Osteoblast (primary cell): ENCODE results near the gene MIPOL1. TPM values are rescaled to one million over a fixed set of nuclear protein-coding genes. Genes with fewer than 3 reads are reported as not detected.

Source experiments
- DNase-seq: peaks from one replicate; pipeline ENCODE4 v3.0.0; 2011; ENCODE audit warnings: low spot score, mixed read lengths; ENCODE audit not compliant: insufficient read length; ENCODE audit errors: missing footprints
- H2AFZ ChIP-seq: 2 replicates; pipeline ENCODE4 v1.6.0; 2011; ENCODE audit warnings: mild to moderate bottlenecking, low read length
- H3K27ac ChIP-seq: 2 replicates; pipeline ENCODE4 v1.5.1; 2011; ENCODE audit warnings: mild to moderate bottlenecking, low read depth, low read length, moderate library complexity
- H3K27me3 ChIP-seq: 2 replicates; pipeline ENCODE4 v1.6.0; 2012; ENCODE audit warnings: mild to moderate bottlenecking, control low read depth, inconsistent platforms, low read length, moderate library complexity; ENCODE audit not compliant: insufficient read depth
- H3K36me3 ChIP-seq: 2 replicates; pipeline ENCODE4 v1.5.1; 2011; ENCODE audit warnings: mild to moderate bottlenecking, low read length, control low read depth, moderate library complexity; ENCODE audit not compliant: insufficient read depth
- H3K4me1 ChIP-seq: 2 replicates; pipeline ENCODE4 v1.5.1; 2011; ENCODE audit warnings: mild to moderate bottlenecking, low read length, control low read depth, moderate library complexity; ENCODE audit not compliant: insufficient read depth
- H3K4me2 ChIP-seq: 2 replicates; pipeline ENCODE4 v1.6.0; 2011; ENCODE audit warnings: mild to moderate bottlenecking, low read length; ENCODE audit not compliant: insufficient read depth
- H3K4me3 ChIP-seq: fragments of 200-600 bp; sonication (generic); 3 replicates; pipeline ENCODE4 v1.5.1; 2012; ENCODE audit warnings: mild to moderate bottlenecking, low read length, inconsistent platforms; ENCODE audit not compliant: insufficient read depth
- H3K79me2 ChIP-seq: 2 replicates; pipeline ENCODE4 v1.6.0; 2012; ENCODE audit warnings: mild to moderate bottlenecking, low read length, control low read depth, inconsistent platforms; ENCODE audit not compliant: insufficient read depth
- H3K9me3 ChIP-seq: 2 replicates; pipeline ENCODE4 v1.5.1; 2011; ENCODE audit warnings: low read depth, low read length, control low read depth
- H4K20me1 ChIP-seq: 2 replicates; pipeline ENCODE4 v1.6.0; 2012; ENCODE audit warnings: mild to moderate bottlenecking, low read length, control low read depth; ENCODE audit not compliant: insufficient read depth
- total RNA-seq: library from RNA; depleted of rRNA; stranded (reverse); fragments of >200 nt; gene quantifications from 2 replicates; pipeline ENCODE4 v1.2.3, GENCODE V29; 2012
- TF ChIP-seq, protein P1 (sequence below): IDR thresholded peaks from 2 replicates; pipeline ENCODE4 v1.5.1; 2011; ENCODE audit warnings: mild to moderate bottlenecking, low read depth, low read length, moderate library complexity; ENCODE audit errors: extremely low read depth

MIPOL1 gene
- total RNA-seq, 1 donor: 9.0 TPM

GRCh38 chr14:37268788-37269187 lies 71.1 kb downstream of the MIPOL1 start:
- H2AFZ ChIP-seq: no peak overlapping the region
- TF ChIP-seq, protein P1, sequence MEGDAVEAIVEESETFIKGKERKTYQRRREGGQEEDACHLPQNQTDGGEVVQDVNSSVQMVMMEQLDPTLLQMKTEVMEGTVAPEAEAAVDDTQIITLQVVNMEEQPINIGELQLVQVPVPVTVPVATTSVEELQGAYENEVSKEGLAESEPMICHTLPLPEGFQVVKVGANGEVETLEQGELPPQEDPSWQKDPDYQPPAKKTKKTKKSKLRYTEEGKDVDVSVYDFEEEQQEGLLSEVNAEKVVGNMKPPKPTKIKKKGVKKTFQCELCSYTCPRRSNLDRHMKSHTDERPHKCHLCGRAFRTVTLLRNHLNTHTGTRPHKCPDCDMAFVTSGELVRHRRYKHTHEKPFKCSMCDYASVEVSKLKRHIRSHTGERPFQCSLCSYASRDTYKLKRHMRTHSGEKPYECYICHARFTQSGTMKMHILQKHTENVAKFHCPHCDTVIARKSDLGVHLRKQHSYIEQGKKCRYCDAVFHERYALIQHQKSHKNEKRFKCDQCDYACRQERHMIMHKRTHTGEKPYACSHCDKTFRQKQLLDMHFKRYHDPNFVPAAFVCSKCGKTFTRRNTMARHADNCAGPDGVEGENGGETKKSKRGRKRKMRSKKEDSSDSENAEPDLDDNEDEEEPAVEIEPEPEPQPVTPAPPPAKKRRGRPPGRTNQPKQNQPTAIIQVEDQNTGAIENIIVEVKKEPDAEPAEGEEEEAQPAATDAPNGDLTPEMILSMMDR: no peak
- no peak for DNase-seq
- H3K36me3 ChIP-seq: no peaks in the 10 kb centered on the region
- no peak overlapping the region for H3K4me2 ChIP-seq
- no peaks in the 10 kb centered on the region for H3K27me3 ChIP-seq
- no peaks in the 10 kb centered on the region for H3K79me2 ChIP-seq
- no peak overlapping the region for H3K4me3 ChIP-seq
- no peaks in the 10 kb centered on the region for H3K4me1 ChIP-seq
- no peak overlapping the region for H3K27ac ChIP-seq
- no peaks in the 10 kb centered on the region for H3K9me3 ChIP-seq
- no peaks in the 10 kb centered on the region for H4K20me1 ChIP-seq

DNA sequence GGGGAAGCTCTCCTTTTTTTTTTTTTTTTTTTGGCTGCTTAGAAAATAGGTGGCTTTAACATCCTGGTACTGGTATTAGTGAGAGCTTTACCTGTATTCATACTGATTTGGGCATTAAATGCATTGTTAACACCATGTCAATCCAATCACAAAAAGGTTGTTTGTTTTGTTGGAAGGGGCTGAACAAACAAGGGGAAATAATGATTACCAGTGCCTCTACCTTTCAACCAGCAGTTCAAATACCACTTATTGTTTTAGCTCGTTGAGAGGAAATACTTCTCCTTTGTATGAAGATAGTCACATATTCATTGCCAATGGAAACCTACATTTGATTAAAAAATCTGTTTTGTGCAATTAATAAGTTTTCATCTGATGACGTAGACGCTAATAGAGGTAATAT lies 72.9 kb downstream of the MIPOL1 start:
- no peak overlapping the region for H3K4me3 ChIP-seq
- TF ChIP-seq, protein P1: no peak
- H4K20me1 ChIP-seq: no peaks in the 10 kb centered on the region
- H3K79me2 ChIP-seq: no peaks in the 10 kb centered on the region
- no peak overlapping the region for H2AFZ ChIP-seq
- H3K27ac ChIP-seq: no peak overlapping the region
- H3K36me3 ChIP-seq: no peaks in the 10 kb centered on the region
- DNase-seq: no peak
- no peaks in the 10 kb centered on the region for H3K9me3 ChIP-seq
- H3K4me1 ChIP-seq: no peaks in the 10 kb centered on the region
- H3K4me2 ChIP-seq: no peak overlapping the region
- no peaks in the 10 kb centered on the region for H3K27me3 ChIP-seq

DNA sequence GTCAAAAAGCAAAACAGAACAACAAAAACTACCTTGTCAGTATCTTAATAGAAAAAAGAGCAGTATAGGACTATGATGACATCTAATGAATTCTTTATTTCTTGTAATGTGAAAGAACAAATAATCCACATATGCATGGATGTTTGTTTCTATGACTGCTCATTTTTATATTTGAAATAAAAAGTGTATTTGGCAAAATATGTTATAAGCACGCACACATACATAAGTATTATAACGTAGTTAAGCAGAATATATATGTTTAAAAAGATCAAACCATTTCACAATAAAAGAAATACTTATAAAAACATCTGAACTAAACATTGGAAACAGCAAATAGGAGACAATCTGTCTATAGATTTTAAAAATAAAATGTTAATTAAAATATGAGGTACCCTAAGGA lies 74.8 kb downstream of the MIPOL1 start:
- Histone ChIP-seq H3K36me3 (no peaks in the 10 kb centered on the region), H3K27ac (no peak overlapping the region), H2AFZ (no peak overlapping the region), H3K79me2 (no peaks in the 10 kb centered on the region), H4K20me1 (no peaks in the 10 kb centered on the region), H3K4me3 (no peak overlapping the region), H3K4me2 (no peak overlapping the region), H3K27me3 (no peaks in the 10 kb centered on the region), H3K9me3 (no peaks in the 10 kb centered on the region), H3K4me1 (no peaks in the 10 kb centered on the region)
- TF ChIP-seq, protein P1: no peak
- no peak for DNase-seq

DNA sequence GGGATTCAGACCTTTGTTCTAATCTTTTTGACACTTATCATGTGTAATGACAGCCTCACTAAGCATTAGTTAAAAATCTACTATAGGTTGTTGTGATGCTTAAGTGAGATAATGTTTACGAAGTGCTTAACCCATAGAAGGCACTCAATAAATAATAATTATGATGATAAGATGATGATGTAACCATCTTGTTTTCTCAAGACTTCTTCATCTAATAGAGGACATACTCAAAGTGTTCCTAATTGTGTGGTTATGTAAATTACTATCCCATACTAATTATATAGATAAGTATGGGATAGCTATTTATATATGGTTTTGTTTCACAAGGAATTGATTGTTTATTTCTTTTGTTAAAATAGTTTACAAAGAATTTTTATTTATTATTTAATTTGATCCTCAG lies 76.9 kb downstream of the MIPOL1 start:
- no peak overlapping the region for H3K4me2 ChIP-seq
- H3K4me1 ChIP-seq: no peaks in the 10 kb centered on the region
- H3K4me3 ChIP-seq: no peak overlapping the region
- no peaks in the 10 kb centered on the region for H4K20me1 ChIP-seq
- TF ChIP-seq, protein P1: no peak
- H3K27me3 ChIP-seq: no peaks in the 10 kb centered on the region
- H3K9me3 ChIP-seq: no peaks in the 10 kb centered on the region
- no peak overlapping the region for H2AFZ ChIP-seq
- no peak for DNase-seq
- no peaks in the 10 kb centered on the region for H3K79me2 ChIP-seq
- H3K27ac ChIP-seq: no peak overlapping the region
- no peaks in the 10 kb centered on the region for H3K36me3 ChIP-seq
